Heart left ventricle (tissue), 13 donors: ENCODE data around the gene MMAB.

ENCODE experiments used
- POLR2A ChIP-seq, 2 donors: fragments of 450-650 bp; IDR thresholded peaks; one replicate each; pipeline ENCODE4 v1.6.1; 2017; ENCODE audit warnings: antibody characterized with exemption in 2 of 2, mild to moderate bottlenecking in 2 of 2, moderate library complexity in 2 of 2
- TF ChIP-seq, protein P1 (sequence below), 12 donors: fragments of 200-600 bp; sonication (generic) in 4 of 12; IDR thresholded peaks; one replicate each; pipeline versions ENCODE4 v1.5.0 to v1.8.0; 2018 to 2022; ENCODE audit warnings: antibody characterized with exemption in 12 of 12, mild to moderate bottlenecking in 5 of 12
- donor health status: ischemic (EF 13 %, LVEDD 7.1; RV severe dilation, severe dysfunction).
- donor health status: DM: no; HTN: yes; CAD: no.
- donor health status: DM: no; HTN: no; CAD: no.
- donor health status: ischemic (EF 25% LVEDD 6.9; RV normal size, moderate dysfunction).
- donor health status: ischemic (EF 25% LVEDD 5.7; RV mildly dilated, moderate dysfunction).
- donor health status: ischemic (EF 35%, LVEDD 5.7; RV mildly dilated, moderate dysfunction).
- donor health status: nonischemic (EF 11% LVEDD 7.7; RV severe dilation, severe dysfunction).
- donor health status: DM: yes; HTN: yes; CAD: no.
- donor health status: PGD.
- donor health status: ischemic (EF 29% LVEDD 5.4; RV normal size, mild dysfunction).
- donor health status: nonischemic (EF 23%, LVEDD 6.1; RV moderate dilation, normal function).

GRCh38 chr12:109615556-109616229 is 42.4 kb upstream of the MMAB start:
- TF ChIP-seq, protein P1, sequence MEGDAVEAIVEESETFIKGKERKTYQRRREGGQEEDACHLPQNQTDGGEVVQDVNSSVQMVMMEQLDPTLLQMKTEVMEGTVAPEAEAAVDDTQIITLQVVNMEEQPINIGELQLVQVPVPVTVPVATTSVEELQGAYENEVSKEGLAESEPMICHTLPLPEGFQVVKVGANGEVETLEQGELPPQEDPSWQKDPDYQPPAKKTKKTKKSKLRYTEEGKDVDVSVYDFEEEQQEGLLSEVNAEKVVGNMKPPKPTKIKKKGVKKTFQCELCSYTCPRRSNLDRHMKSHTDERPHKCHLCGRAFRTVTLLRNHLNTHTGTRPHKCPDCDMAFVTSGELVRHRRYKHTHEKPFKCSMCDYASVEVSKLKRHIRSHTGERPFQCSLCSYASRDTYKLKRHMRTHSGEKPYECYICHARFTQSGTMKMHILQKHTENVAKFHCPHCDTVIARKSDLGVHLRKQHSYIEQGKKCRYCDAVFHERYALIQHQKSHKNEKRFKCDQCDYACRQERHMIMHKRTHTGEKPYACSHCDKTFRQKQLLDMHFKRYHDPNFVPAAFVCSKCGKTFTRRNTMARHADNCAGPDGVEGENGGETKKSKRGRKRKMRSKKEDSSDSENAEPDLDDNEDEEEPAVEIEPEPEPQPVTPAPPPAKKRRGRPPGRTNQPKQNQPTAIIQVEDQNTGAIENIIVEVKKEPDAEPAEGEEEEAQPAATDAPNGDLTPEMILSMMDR (IDR thresholded peaks at IDR 0.05), result no peak
- no peak for TF ChIP-seq POLR2A (IDR thresholded peaks at IDR 0.05)
